HepG2 (cell line): ENCODE measurements around the gene MMP24OS.

Source experiments
- CC2D1A ChIP-seq: sonication (generic); formaldehyde crosslinking; IDR thresholded peaks from 2 replicates; pipeline ENCODE4 v1.8.1; 2023; ENCODE audit warnings: mild to moderate bottlenecking, missing genetic modification reagents
- CHD4 ChIP-seq: fragments of 200-600 bp; sonication (generic); IDR thresholded peaks from 2 replicates; pipeline ENCODE4 v1.7.0; 2017; ENCODE audit warnings: mild to moderate bottlenecking, low read length, borderline replicate concordance
- MED1 ChIP-seq: sonication (generic); formaldehyde crosslinking; IDR thresholded peaks from 2 replicates; pipeline ENCODE4 v1.4.0; 2020; ENCODE audit warnings: missing genetic modification reagents
- POLR2A ChIP-seq, 2 experiments: IDR thresholded peaks; 2 replicates each; pipeline ENCODE4 v1.6.1; 2011; ENCODE audit warnings: low read depth in 2 of 2, low read length in 2 of 2, mild to moderate bottlenecking in 1 of 2, moderate library complexity in 1 of 2; ENCODE audit not compliant: insufficient read depth in 1 of 2
- ZBTB1 ChIP-seq: sonication (generic); formaldehyde crosslinking; IDR thresholded peaks from 2 replicates; pipeline ENCODE4 v1.4.0; 2020; ENCODE audit warnings: missing genetic modification reagents, borderline replicate concordance
- TF ChIP-seq, protein P1 (sequence below): sonication (generic); formaldehyde crosslinking; IDR thresholded peaks from 2 replicates; pipeline ENCODE4 v1.5.0; 2020; ENCODE audit warnings: mild to moderate bottlenecking, missing genetic modification reagents, moderate library complexity
- TF ChIP-seq, protein P2 (sequence below): sonication (generic); formaldehyde crosslinking; IDR thresholded peaks from 2 replicates; pipeline ENCODE4 v1.4.0; 2020; ENCODE audit warnings: missing genetic modification reagents
- TF ChIP-seq, protein P3 (sequence below): sonication (generic); formaldehyde crosslinking; IDR thresholded peaks from 2 replicates; pipeline ENCODE4 v1.9.0; 2021; ENCODE audit warnings: missing genetic modification reagents, borderline replicate concordance
- TF ChIP-seq, protein P4 (sequence below): sonication (generic); formaldehyde crosslinking; IDR thresholded peaks from 2 replicates; pipeline ENCODE4 v1.4.0; 2020; ENCODE audit warnings: low read depth, mild to moderate bottlenecking, missing genetic modification reagents

DNA sequence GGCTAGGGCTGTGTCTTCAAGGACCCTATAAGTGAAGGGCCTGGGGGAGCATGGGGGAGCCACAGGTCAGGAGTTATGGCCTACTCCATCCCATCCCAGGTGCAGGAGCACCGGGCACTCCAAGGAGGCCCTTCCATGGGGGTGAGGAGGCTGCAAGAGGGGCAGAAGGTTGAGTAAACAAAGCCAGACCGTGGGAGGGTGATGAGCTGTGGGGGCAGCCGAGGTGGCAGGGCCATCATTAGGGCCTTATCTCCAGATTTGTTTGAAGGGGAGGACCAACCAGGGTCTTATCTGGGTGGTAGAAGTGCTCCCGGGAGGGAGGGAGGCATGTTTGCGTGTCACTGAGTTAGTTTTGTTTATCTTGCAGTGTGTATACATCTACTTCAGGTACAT is 16.4 kb upstream of the MMP24OS start:
- TF ChIP-seq, protein P1, sequence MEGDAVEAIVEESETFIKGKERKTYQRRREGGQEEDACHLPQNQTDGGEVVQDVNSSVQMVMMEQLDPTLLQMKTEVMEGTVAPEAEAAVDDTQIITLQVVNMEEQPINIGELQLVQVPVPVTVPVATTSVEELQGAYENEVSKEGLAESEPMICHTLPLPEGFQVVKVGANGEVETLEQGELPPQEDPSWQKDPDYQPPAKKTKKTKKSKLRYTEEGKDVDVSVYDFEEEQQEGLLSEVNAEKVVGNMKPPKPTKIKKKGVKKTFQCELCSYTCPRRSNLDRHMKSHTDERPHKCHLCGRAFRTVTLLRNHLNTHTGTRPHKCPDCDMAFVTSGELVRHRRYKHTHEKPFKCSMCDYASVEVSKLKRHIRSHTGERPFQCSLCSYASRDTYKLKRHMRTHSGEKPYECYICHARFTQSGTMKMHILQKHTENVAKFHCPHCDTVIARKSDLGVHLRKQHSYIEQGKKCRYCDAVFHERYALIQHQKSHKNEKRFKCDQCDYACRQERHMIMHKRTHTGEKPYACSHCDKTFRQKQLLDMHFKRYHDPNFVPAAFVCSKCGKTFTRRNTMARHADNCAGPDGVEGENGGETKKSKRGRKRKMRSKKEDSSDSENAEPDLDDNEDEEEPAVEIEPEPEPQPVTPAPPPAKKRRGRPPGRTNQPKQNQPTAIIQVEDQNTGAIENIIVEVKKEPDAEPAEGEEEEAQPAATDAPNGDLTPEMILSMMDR (CRISPR knock-in tag): no peak
- TF ChIP-seq POLR2A (IDR thresholded peaks at IDR 0.05; ENCODE audit: insufficient read depth in 1 of 2, low read depth in 2 of 2, low read length in 2 of 2): no peak
- no peak for TF ChIP-seq CHD4
- TF ChIP-seq, protein P2, sequence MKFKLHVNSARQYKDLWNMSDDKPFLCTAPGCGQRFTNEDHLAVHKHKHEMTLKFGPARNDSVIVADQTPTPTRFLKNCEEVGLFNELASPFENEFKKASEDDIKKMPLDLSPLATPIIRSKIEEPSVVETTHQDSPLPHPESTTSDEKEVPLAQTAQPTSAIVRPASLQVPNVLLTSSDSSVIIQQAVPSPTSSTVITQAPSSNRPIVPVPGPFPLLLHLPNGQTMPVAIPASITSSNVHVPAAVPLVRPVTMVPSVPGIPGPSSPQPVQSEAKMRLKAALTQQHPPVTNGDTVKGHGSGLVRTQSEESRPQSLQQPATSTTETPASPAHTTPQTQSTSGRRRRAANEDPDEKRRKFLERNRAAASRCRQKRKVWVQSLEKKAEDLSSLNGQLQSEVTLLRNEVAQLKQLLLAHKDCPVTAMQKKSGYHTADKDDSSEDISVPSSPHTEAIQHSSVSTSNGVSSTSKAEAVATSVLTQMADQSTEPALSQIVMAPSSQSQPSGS (CRISPR knock-in tag): no peak
- TF ChIP-seq, protein P3, sequence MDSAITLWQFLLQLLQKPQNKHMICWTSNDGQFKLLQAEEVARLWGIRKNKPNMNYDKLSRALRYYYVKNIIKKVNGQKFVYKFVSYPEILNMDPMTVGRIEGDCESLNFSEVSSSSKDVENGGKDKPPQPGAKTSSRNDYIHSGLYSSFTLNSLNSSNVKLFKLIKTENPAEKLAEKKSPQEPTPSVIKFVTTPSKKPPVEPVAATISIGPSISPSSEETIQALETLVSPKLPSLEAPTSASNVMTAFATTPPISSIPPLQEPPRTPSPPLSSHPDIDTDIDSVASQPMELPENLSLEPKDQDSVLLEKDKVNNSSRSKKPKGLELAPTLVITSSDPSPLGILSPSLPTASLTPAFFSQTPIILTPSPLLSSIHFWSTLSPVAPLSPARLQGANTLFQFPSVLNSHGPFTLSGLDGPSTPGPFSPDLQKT (CRISPR knock-in tag): no peak
- TF ChIP-seq, protein P4, sequence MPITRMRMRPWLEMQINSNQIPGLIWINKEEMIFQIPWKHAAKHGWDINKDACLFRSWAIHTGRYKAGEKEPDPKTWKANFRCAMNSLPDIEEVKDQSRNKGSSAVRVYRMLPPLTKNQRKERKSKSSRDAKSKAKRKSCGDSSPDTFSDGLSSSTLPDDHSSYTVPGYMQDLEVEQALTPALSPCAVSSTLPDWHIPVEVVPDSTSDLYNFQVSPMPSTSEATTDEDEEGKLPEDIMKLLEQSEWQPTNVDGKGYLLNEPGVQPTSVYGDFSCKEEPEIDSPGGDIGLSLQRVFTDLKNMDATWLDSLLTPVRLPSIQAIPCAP (CRISPR knock-in tag): no peak
- no peak for TF ChIP-seq MED1
- no peak for TF ChIP-seq CC2D1A (CRISPR knock-in tag)
- TF ChIP-seq ZBTB1 (CRISPR knock-in tag): no peak
